Measurements from ENCODE around the gene SPHK2.

SPHK2 gene

GRCh38 chr19:48615231-48616040, 3.9 kb upstream of the SPHK2 start:
- Mint-ChIP-seq H3K27me3 (ENCODE audit: low read depth, poor library complexity) (no peaks in the 10 kb centered on the region), H3K4me1 (peaks cover 61% of the 10 kb centered on the region), H3K9me3 (no peaks in the 10 kb centered on the region), H3K36me3 (ENCODE audit: low read depth) (peaks cover 19% of the 10 kb centered on the region), H3K4me3 (peak overlapping the region; percentile 52), H3K27ac (peak overlapping the region; percentile 95)
- no peak for DNase-seq
- TF ChIP-seq CTCF (IDR thresholded peaks at IDR 0.05): no peak

GRCh38 chr19:48616041-48616436, 3.3 kb upstream of the SPHK2 start:
- peak overlapping the region; percentile 95 for H3K27ac Mint-ChIP-seq
- no peak for DNase-seq
- peak overlapping the region; percentile 97 for H3K4me3 Mint-ChIP-seq
- peaks cover 61% of the 10 kb centered on the region for H3K4me1 Mint-ChIP-seq
- no peaks in the 10 kb centered on the region for H3K9me3 Mint-ChIP-seq
- H3K36me3 Mint-ChIP-seq (ENCODE audit: low read depth): peaks cover 19% of the 10 kb centered on the region
- TF ChIP-seq CTCF (IDR thresholded peaks at IDR 0.05): no peak
- H3K27me3 Mint-ChIP-seq (ENCODE audit: low read depth, poor library complexity): no peaks in the 10 kb centered on the region

- TF ChIP-seq CTCF (IDR thresholded peaks at IDR 0.05): no peak
- Mint-ChIP-seq H3K9me3 (no peaks in the 10 kb centered on the region), H3K27ac (peak overlapping the region; percentile 95), H3K4me3 (peak overlapping the region; percentile 97), H3K36me3 (ENCODE audit: low read depth) (peaks cover 22% of the 10 kb centered on the region), H3K4me1 (peaks cover 65% of the 10 kb centered on the region), H3K27me3 (ENCODE audit: low read depth, poor library complexity) (no peaks in the 10 kb centered on the region)
- no peak for DNase-seq
Measured at GRCh38 chr19:48616491-48617056, 2.7 kb upstream of the SPHK2 start.

- H3K9me3 Mint-ChIP-seq: no peaks in the 10 kb centered on the region
- H3K4me1 Mint-ChIP-seq: peaks cover 71% of the 10 kb centered on the region
- H3K27ac Mint-ChIP-seq: peak overlapping the region; percentile 71
- TF ChIP-seq CTCF (IDR thresholded peaks at IDR 0.05): no peak
- peak overlapping the region; percentile 97 for H3K4me3 Mint-ChIP-seq
- no peaks in the 10 kb centered on the region for H3K27me3 Mint-ChIP-seq (ENCODE audit: low read depth, poor library complexity)
- peaks cover 24% of the 10 kb centered on the region for H3K36me3 Mint-ChIP-seq (ENCODE audit: low read depth)
- no peak for DNase-seq
Measured at GRCh38 chr19:48617146-48617937, 2.0 kb upstream of the SPHK2 start.

- Mint-ChIP-seq H3K4me3 (peak overlapping the region; percentile 97), H3K9me3 (no peaks in the 10 kb centered on the region), H3K4me1 (peaks cover 79% of the 10 kb centered on the region), H3K36me3 (ENCODE audit: low read depth) (peaks cover 24% of the 10 kb centered on the region), H3K27ac (peak overlapping the region; percentile 100), H3K27me3 (ENCODE audit: low read depth, poor library complexity) (no peaks in the 10 kb centered on the region)
- no peak for DNase-seq
- no peak for TF ChIP-seq CTCF (IDR thresholded peaks at IDR 0.05)
Measured at GRCh38 chr19:48618278-48618915, 909 bp upstream of the SPHK2 start.
